GM15510 (cell line): ENCODE results near the gene FHIT.

ENCODE experiments used
- POLR2A ChIP-seq: IDR thresholded peaks from 3 replicates; pipeline ENCODE4 v1.6.1; 2011; ENCODE audit warnings: borderline replicate concordance; ENCODE audit not compliant: insufficient read length; ENCODE audit errors: extremely low read depth

FHIT gene

GRCh38 chr3:60630953-60631352 lies 620.3 kb downstream of the FHIT start:
- TF ChIP-seq POLR2A: no peak

- TF ChIP-seq POLR2A: no peak
Measured at GRCh38 chr3:60629816-60630215, 621.4 kb downstream of the FHIT start.

- TF ChIP-seq POLR2A: no peak
Measured at GRCh38 chr3:60622349-60622748, 628.9 kb downstream of the FHIT start.

GRCh38 chr3:60617188-60617587 lies 634.1 kb downstream of the FHIT start:
- no peak for TF ChIP-seq POLR2A

GRCh38 chr3:60613769-60614303 lies 637.4 kb downstream of the FHIT start:
- no peak for TF ChIP-seq POLR2A

GRCh38 chr3:60610441-60611112 lies 640.7 kb downstream of the FHIT start:
- no peak for TF ChIP-seq POLR2A

- no peak for TF ChIP-seq POLR2A
Measured at GRCh38 chr3:60609446-60609845, 641.8 kb downstream of the FHIT start.

GRCh38 chr3:60603860-60604259 lies 647.4 kb downstream of the FHIT start:
- TF ChIP-seq POLR2A: no peak

GRCh38 chr3:60600848-60601247 lies 650.4 kb downstream of the FHIT start:
- TF ChIP-seq POLR2A: no peak

GRCh38 chr3:60599586-60599985 lies 651.7 kb downstream of the FHIT start:
- TF ChIP-seq POLR2A: no peak

- no peak for TF ChIP-seq POLR2A
Measured at GRCh38 chr3:60598671-60599070, 652.6 kb downstream of the FHIT start.

GRCh38 chr3:60594025-60594424 lies 657.2 kb downstream of the FHIT start:
- no peak for TF ChIP-seq POLR2A

- no peak for TF ChIP-seq POLR2A
Measured at GRCh38 chr3:60591267-60591666, 660.0 kb downstream of the FHIT start.

- no peak for TF ChIP-seq POLR2A
Measured at GRCh38 chr3:60588806-60589205, 662.4 kb downstream of the FHIT start.

GRCh38 chr3:60585918-60586317 lies 665.3 kb downstream of the FHIT start:
- TF ChIP-seq POLR2A: no peak

GRCh38 chr3:60584250-60584649 lies 667.0 kb downstream of the FHIT start:
- no peak for TF ChIP-seq POLR2A
